Activated naive CD4-positive, alpha-beta T cell treated with anti-CD3 and anti-CD28 coated beads, Interleukin-2, amount 50 U/mL, for 72 hours (primary cell): ENCODE measurements around the gene CDH9. TPM values are rescaled to one million over a fixed set of nuclear protein-coding genes. Genes with fewer than 3 reads are reported as not detected.

ENCODE experiments used
- ATAC-seq, 2 donors: fragments of 150-1000 bp; cut with Tn5 transposase; 2 replicates each; pipeline ENCODE4 v1.10.0; 2021; ENCODE audit warnings: mild to moderate bottlenecking in 2 of 2, moderate library complexity in 2 of 2
- DNase-seq, 2 donors: peaks; one replicate each; pipeline ENCODE4 v3.0.0; 2021 to 2022; ENCODE audit warnings: low spot score in 2 of 2
- H3K27ac Mint-ChIP-seq, 2 donors: one replicate each; pipeline ENCODE4 v1.8.0; 2022; ENCODE audit warnings: mild to moderate bottlenecking in 2 of 2, mixed read lengths in 2 of 2
- H3K36me3 Mint-ChIP-seq, 2 donors: one replicate each; pipeline ENCODE4 v1.8.0; 2022; ENCODE audit warnings: mixed read lengths in 2 of 2
- H3K9me3 Mint-ChIP-seq, 2 donors: one replicate each; pipeline ENCODE4 v1.8.0; 2022; ENCODE audit warnings: mixed read lengths in 2 of 2
- total RNA-seq, 2 donors: library from RNA; stranded (reverse); gene quantifications; one replicate each; pipeline ENCODE4 v1.2.3, GENCODE V29; 2022

CDH9 gene
- total RNA-seq = not detected

DNA sequence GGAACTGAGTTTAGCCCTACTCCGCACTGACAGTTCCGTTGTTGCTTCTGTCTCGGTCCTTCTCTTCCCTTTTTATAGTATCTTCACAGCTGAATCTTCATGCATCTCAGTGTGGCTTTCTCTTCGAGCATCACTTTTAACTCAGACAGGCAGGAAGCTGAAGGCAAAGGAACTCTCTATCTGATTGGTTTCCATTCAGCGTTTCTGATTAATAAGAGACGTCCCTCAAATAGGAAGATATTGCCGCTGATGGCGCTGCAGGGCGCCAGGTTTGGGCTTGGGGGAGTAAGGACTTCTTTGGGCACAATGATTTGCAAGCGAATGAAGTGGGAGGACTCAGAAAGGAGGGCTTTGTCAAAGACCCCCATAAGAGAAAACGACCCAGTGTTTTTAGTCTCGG lies at the start of gene CDH9:
Gene CDH9 (minus strand): TSS at position 111 of the 400 bp plus-strand sequence. CDS start 50,253 bp downstream, outside the sequence.
- H3K27ac Mint-ChIP-seq = no peak within 1 kb of the TSS
- DNase-seq (no peak), ATAC-seq (no peak)
- peaks cover 8 to 20% of the 10 kb centered on the region in 2 donors for H3K9me3 Mint-ChIP-seq
- no peaks in the 10 kb centered on the region for H3K36me3 Mint-ChIP-seq

DNA sequence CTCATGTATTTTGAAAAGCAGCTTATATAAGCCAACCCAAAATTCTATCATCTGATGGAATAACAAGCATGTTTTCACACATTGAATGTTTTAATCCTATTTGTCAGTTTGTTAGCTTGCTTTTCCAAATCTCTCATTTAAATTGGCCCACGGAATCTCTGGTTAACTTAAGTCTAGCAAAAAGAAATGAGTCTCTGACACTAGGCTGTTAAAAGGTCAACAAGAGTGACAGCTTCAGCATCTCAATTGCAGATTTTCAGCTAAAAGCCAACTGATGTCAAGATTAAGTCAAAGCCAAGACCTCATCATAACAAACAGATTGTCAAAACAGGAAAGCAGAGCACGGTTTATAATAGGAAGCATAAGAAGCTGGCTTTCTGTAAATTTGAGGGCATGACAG lies 49.4 kb upstream of the CDH9 start:
- Mint-ChIP-seq H3K27ac (no peak overlapping the region), H3K36me3 (no peaks in the 10 kb centered on the region), H3K9me3 (peaks cover 6 to 8% of the 10 kb centered on the region in 2 donors)
- ATAC-seq (no peak), DNase-seq (no peak)

- H3K9me3 Mint-ChIP-seq = peaks cover 9 to 19% of the 10 kb centered on the region in 2 donors
- no peak for ATAC-seq
- no peaks in the 10 kb centered on the region for H3K36me3 Mint-ChIP-seq
- DNase-seq = no peak
- H3K27ac Mint-ChIP-seq = no peak overlapping the region
Observed at GRCh38 chr5:27083449-27084415, 45.3 kb upstream of the CDH9 start.

DNA sequence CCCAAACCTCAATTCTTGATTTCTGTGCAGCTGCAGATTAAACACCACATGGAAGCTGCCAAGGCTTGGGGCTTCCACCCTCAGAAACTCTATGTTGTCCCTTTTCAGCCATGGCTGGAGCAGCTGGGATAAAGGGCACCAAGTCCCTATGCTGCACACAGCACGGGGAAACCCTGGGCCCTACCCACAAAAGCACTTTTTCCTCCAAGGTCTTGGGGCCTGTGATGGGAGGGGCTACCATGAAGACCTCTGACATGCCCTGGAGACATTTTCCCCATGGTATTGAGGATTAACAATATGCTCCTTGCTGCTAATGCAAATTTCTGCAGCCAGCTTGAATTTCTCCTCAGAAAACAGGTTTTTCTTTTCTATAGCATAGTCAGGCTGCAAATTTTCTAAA lies 41.8 kb upstream of the CDH9 start:
- no peak overlapping the region for H3K27ac Mint-ChIP-seq
- ATAC-seq (no peak), DNase-seq (no peak)
- no peaks in the 10 kb centered on the region for H3K36me3 Mint-ChIP-seq
- peaks cover 21 to 36% of the 10 kb centered on the region in 2 donors for H3K9me3 Mint-ChIP-seq

- no peaks in the 10 kb centered on the region for H3K36me3 Mint-ChIP-seq
Observed at GRCh38 chr5:27062451-27062850, 24.1 kb upstream of the CDH9 start.

GRCh38 chr5:27048510-27048909 lies 10.1 kb upstream of the CDH9 start:
- Mint-ChIP-seq H3K9me3 (peaks cover 11 to 17% of the 10 kb centered on the region in 2 donors), H3K27ac (no peak overlapping the region), H3K36me3 (peaks cover 0 to 4% of the 10 kb centered on the region in 2 donors)
- ATAC-seq (no peak), DNase-seq (no peak)

More at GRCh38 chr5:27062451-27062850, 24.1 kb upstream of the CDH9 start:
- ATAC-seq (no peak), DNase-seq (no peak)
- Mint-ChIP-seq H3K9me3 (peaks cover 15 to 30% of the 10 kb centered on the region in 2 donors), H3K27ac (no peak overlapping the region)

- no peak overlapping the region for H3K27ac Mint-ChIP-seq
- no peaks in the 10 kb centered on the region for H3K36me3 Mint-ChIP-seq
- no peak for ATAC-seq
- no peak for DNase-seq
- peaks cover 12 to 20% of the 10 kb centered on the region in 2 donors for H3K9me3 Mint-ChIP-seq
Observed at GRCh38 chr5:27041372-27041771, 3.0 kb upstream of the CDH9 start.

DNA sequence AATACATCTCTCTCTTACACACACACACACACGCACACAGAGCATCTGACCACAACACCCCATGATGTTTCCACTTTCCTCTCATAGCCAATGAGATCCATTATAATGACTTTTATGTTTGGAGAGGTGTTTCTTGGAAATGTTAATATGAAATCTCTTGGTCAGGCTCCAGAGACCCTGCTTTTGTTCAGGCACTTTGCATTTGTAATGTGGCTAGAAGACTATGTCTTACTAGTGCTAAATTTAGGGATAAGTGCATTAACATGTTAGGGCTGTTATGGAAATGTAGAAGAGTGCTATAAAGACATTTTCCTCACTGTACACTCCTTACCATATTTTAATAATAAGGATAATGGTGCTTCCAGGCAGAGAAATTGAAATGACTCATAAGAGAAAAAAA lies 3.8 kb downstream of the CDH9 start:
- peaks cover 8 to 9% of the 10 kb centered on the region in 2 donors for H3K9me3 Mint-ChIP-seq
- DNase-seq = no peak
- ATAC-seq = no peak

GRCh38 chr5:27026801-27027200 lies 11.6 kb downstream of the CDH9 start:
- Mint-ChIP-seq H3K9me3 (peaks cover 6% of the 10 kb centered on the region in 2 donors), H3K27ac (no peak overlapping the region), H3K36me3 (no peaks in the 10 kb centered on the region)
- ATAC-seq (no peak), DNase-seq (no peak)

More for the DNA sequence above, 3.8 kb downstream of the CDH9 start:
- H3K36me3 Mint-ChIP-seq = no peaks in the 10 kb centered on the region
- no peak overlapping the region for H3K27ac Mint-ChIP-seq

GRCh38 chr5:27026063-27026462 lies 12.3 kb downstream of the CDH9 start:
- ATAC-seq (no peak), DNase-seq (no peak)
- H3K27ac Mint-ChIP-seq = no peak overlapping the region
- H3K36me3 Mint-ChIP-seq = no peaks in the 10 kb centered on the region
- peaks cover 6% of the 10 kb centered on the region in 2 donors for H3K9me3 Mint-ChIP-seq

DNA sequence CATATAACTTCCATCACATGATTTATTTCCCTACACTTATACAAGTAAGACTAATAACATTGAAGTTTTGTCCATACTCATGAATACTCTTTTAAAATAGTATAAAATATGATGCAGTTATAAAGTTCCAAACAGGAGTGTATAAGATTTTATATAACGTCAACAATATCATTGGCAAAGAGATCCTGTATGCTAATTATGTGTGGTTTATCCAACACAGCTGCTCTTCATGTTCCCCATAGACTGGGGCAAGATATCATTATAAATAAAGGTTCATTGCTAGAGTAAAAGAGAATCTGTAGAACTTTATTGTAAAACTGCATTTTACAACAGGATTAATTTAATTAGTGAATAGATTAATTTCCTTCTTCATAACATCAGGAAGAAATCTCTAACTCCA lies 16.9 kb downstream of the CDH9 start:
- no peak for DNase-seq
- Mint-ChIP-seq H3K9me3 (peaks cover 0 to 6% of the 10 kb centered on the region in 2 donors), H3K36me3 (no peaks in the 10 kb centered on the region), H3K27ac (no peak overlapping the region)
- ATAC-seq = no peak

DNA sequence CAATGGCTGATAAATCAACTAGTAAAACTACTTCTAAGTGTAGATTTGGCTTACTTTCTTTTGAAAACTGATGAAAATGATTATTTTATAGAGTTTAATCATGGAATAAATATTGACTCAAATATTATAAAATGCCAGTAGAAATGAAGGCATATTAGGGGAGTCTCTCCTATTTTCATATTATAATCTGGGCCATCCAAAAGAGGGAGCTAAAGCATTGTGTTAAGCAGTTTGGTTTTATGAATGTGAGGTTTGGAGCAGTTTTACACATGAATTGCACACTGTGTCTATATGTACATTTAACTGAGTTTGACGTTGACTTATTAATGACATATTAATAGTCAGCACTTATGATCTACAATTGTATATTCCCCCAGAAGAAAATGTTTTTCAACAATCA lies 17.4 kb downstream of the CDH9 start:
- no peak overlapping the region for H3K27ac Mint-ChIP-seq
- ATAC-seq (no peak), DNase-seq (no peak)
- peaks cover 0 to 6% of the 10 kb centered on the region in 2 donors for H3K9me3 Mint-ChIP-seq
- no peaks in the 10 kb centered on the region for H3K36me3 Mint-ChIP-seq

GRCh38 chr5:27015758-27016157 lies 22.6 kb downstream of the CDH9 start:
- no peak for ATAC-seq
- Mint-ChIP-seq H3K9me3 (peaks cover 4 to 6% of the 10 kb centered on the region in 2 donors), H3K36me3 (no peaks in the 10 kb centered on the region), H3K27ac (no peak overlapping the region)
- DNase-seq = no peak

DNA sequence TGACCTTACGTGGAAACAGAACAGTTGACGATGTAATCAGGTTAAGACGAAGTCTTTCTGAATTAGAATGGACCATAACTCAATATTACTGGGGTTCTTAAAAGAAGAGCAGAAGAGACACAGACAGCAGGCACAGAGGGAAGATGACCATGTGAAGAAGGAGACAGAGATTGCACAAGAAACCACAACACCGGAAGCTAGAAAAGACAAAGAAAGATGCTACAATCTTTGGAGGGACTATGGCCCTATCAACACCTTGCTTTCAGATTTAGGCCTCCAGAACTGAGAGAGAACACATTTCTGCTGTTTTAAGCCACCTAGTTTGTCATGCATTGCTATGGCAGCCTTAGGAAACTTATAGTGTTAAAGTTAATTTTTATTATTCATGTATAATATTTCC lies 27.1 kb downstream of the CDH9 start:
- no peak for DNase-seq
- Mint-ChIP-seq H3K9me3 (peaks cover 7 to 8% of the 10 kb centered on the region in 2 donors), H3K27ac (no peak overlapping the region), H3K36me3 (no peaks in the 10 kb centered on the region)
- ATAC-seq = no peak

DNA sequence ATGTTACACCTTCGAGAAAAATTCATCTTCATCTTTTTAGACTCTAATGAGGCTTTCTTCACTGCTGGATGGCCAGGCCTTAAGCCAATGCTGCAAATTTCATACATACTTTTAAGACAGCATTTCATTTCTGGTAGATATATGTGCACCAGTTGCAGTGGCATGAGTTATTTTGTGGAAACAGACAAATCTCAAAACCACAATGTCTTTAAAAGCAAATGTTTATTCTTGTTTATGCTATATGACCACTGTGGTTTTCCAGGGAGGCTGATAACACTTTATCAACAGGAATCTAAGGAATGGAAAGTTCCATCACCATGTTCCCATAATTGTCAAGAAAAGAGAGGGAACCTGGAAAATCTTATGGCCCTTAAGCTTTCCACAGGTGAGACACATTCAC lies 27.7 kb downstream of the CDH9 start:
- Mint-ChIP-seq H3K27ac (no peak overlapping the region), H3K36me3 (no peaks in the 10 kb centered on the region), H3K9me3 (peaks cover 7 to 10% of the 10 kb centered on the region in 2 donors)
- no peak for ATAC-seq
- DNase-seq = no peak

DNA sequence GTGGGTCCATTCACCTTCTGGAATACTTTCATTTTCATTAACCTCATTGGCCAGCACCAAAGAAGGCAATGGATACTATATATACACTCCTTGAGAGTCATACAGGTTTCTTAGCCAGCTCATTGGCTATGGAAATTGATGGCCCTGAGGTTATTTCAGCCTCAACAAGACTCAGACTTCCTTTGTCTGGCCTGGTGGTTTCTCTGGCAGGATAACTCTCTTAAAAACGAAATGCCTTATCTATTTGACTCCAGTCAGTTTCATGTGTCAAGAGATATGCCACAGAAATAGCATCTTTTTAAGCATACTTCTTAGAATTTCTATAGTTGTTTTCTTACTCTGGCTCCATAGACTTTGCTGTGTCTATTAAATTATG lies 28.9 kb downstream of the CDH9 start:
- Mint-ChIP-seq H3K36me3 (no peaks in the 10 kb centered on the region), H3K9me3 (peaks cover 8 to 13% of the 10 kb centered on the region in 2 donors), H3K27ac (no peak overlapping the region)
- DNase-seq = no peak
- no peak for ATAC-seq

GRCh38 chr5:27008604-27009539 lies 29.5 kb downstream of the CDH9 start:
- Mint-ChIP-seq H3K27ac (no peak overlapping the region), H3K9me3 (peaks cover 15% of the 10 kb centered on the region in 2 donors), H3K36me3 (no peaks in the 10 kb centered on the region)
- no peak for DNase-seq
- ATAC-seq = no peak
